ENCODE data around the gene DNHD1.

DNHD1 gene

DNA sequence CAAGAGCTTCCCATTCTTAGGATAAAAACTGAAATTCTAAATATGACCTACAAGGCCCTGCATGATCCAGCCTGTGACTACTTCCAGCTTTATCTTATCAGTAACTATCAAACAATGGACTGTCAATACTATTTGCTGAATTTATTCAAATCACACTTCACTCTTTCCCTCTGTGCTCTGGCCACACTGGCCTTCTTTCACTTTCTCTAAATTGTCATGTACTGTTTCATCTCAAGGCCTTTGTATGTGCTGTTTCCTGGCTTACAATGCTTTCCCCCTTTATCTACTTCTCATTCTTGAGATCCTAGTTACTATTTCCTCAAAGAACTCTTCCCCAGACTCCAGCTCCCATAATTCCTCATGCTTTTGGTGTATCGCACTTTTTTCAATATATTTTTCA, 10.1 kb upstream of the DNHD1 start:
- no peak for TF ChIP-seq GATA3 (IDR thresholded peaks at IDR 0.05; ENCODE audit: low read depth, low read length)
- TF ChIP-seq GATA2 (IDR thresholded peaks at IDR 0.05; ENCODE audit: low read depth, low read length): no peak

DNA sequence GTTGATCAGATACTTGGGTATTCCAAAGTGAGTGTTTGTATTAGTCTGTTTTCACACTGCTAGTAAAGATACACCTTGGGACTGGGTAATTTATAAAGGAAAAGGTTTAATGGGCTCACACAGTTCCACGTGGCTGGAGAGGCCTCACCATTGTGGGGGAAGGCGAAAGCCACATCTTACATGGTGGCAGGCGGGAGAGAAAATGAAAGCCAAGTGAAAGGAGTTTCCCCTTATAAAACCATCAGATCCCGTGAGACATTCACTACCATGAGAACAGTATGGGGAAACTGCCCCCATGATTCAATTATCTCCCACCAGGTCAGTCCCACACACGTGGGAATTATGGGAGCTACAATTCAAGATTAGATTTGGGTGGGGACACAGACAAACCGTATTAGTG, 8.7 kb upstream of the DNHD1 start:
- TF ChIP-seq GATA2 (IDR thresholded peaks at IDR 0.05; ENCODE audit: low read depth, low read length) (no peak), GATA3 (IDR thresholded peaks at IDR 0.05; ENCODE audit: low read depth, low read length) (no peak)

DNA sequence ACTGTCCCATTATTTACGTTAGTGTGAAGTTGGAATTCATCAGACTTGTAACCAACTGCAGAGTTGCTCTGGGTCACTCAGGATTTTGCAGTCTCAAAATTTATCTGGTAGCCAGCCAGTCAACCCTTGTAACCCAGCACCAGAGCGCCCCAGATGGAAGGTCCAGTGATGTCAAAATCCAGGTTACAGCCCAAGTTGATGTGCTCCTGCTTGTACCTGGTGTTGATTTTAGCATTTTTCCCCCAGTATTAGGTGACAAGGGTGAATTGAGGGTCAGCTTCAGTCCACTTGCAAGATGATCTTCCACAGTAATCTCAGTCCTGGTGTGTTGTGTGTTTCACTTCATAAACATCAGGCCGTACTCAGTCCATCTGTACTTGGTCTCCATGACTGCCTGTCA, 8.3 kb upstream of the DNHD1 start:
- TF ChIP-seq GATA2 (IDR thresholded peaks at IDR 0.05; ENCODE audit: low read depth, low read length) (no peak), GATA3 (IDR thresholded peaks at IDR 0.05; ENCODE audit: low read depth, low read length) (no peak)

DNA sequence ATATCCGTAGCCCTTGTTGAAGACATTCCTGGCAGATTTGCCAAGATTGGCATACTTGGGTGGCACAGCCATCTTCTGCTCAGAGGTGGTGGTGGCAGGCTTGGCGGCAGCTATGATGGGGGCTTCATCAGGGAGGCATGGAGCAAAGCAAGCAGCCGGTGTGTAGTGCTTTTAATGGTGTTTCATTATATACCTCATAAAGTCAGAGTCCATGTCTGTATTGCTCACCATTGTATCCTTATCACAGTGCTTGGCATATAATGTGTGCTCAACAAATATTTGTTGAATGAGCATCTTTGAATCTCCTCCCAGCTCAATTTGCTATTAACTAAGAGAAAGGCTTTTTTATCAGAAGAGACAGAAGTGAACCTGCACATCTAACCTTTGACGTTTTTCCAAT, 7.8 kb upstream of the DNHD1 start:
- TF ChIP-seq GATA3 (IDR thresholded peaks at IDR 0.05; ENCODE audit: low read depth, low read length): no peak
- no peak for TF ChIP-seq GATA2 (IDR thresholded peaks at IDR 0.05; ENCODE audit: low read depth, low read length)

DNA sequence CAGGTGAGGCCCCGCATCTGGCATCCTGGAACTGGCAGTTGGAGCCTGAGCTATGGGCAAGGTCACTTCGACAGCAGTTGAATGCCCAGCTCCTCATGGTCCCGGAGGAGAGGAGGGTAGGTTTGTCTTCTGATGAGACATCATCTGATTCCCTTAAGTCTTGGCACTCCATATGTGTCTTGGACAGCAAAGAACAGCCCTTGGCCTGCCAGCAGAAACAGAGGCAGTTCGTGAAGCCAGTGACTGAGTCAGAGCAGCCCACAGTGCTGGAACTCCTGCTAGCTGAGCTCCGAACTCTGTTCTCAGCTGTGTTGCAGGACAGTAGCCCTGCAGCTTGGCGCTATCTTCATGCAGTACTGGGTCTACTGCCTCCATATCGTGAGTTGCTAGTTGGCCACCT, 1.0 kb downstream of the DNHD1 start:
- no peak for TF ChIP-seq GATA3 (IDR thresholded peaks at IDR 0.05; ENCODE audit: low read depth, low read length)
- no peak for TF ChIP-seq GATA2 (IDR thresholded peaks at IDR 0.05; ENCODE audit: low read depth, low read length)

DNA sequence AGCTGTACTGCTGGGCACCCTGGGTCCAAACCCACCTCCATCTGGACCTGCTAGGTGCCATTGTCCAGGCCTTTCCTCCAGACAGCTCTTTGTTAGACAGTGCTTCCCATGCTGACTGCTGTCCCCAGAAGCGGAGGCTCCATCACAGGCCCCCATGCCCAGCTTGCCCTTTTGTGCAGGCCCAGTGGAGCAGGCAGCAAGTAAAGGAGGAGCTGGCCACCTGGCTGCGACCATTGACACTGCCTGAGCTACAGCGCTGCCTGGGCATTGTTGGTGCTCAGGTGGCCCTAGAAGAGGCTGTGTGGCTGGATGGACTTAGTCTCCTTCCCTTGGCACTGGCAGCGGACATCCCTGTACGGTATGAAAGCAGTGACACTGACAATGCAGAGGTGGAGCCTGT, 1.5 kb downstream of the DNHD1 start:
- TF ChIP-seq GATA2 (IDR thresholded peaks at IDR 0.05; ENCODE audit: low read depth, low read length) (no peak), GATA3 (IDR thresholded peaks at IDR 0.05; ENCODE audit: low read depth, low read length) (no peak)

DNA sequence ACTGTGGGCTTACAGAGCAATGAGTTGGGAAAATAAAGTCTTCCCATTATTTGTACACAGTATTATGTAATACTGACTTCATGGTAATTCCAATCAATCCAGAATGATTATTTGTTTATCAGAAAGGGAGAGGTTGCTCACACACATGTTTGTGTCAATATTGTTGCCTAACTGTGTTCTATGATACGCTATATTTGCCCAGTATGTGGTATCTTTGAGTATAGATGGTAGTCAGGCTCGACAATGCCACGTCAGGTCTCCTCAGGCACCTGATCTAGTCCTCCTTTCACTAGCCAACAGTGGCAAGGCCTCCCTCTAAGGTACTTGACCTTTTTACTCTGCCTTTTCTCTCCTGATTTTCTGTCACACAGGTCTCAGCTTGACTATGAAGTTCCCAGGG, 5.3 kb downstream of the DNHD1 start:
- no peak for TF ChIP-seq GATA2 (IDR thresholded peaks at IDR 0.05; ENCODE audit: low read depth, low read length)
- TF ChIP-seq GATA3 (IDR thresholded peaks at IDR 0.05; ENCODE audit: low read depth, low read length): no peak

DNA sequence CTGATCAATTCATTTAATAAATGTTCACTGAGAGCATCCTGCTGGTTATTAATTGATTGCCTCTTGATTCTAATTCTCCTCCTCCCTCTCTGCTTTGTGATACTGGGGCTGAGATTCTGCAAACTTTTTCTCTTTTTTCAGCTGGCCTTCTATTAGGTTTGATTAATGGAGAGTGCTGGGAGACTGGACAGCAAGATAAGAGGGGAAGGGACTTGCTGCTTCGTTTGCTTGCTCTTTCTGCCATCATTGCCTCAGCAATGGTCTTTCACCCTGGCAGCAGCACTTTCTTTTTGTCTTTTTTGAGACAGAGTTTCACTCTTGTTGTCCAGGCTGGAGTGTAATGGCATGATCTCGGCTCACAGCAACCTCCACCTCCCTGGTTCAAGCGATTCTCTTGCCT, 7.1 kb downstream of the DNHD1 start:
- TF ChIP-seq GATA2 (IDR thresholded peaks at IDR 0.05; ENCODE audit: low read depth, low read length) (no peak), GATA3 (IDR thresholded peaks at IDR 0.05; ENCODE audit: low read depth, low read length) (no peak)

DNA sequence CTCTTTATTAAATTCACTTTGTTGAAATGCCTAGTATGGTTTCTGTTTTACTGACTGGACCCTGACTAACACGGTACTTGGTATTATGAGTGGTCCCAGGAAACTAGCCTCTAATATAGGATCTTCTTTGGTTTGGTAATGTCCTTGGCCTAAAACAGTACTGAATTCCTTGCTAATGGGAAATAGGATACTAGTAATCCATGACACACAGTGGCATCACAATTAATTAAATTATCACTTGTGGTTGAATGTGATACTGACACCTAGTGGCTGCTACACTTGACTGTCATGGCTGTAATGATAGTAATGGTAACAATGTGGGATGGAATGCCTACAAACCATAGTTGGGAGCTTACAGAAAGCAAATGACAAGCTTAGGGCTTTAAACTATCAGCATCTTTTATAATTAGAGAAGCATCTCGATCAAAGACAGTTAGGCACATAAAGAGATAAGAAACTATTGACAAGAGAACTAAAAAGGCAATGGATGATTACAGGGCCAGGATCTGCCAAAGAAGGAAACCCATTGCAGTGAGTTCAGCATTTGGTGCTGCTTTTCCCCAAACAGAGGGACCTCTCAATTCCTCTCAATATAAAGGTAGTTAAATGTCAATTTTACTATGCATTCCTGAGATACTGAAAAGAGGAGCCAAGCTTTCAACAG, 8.6 kb downstream of the DNHD1 start:
- TF ChIP-seq GATA2 (IDR thresholded peaks at IDR 0.05; ENCODE audit: low read depth, low read length): no peak
- no peak for TF ChIP-seq GATA3 (IDR thresholded peaks at IDR 0.05; ENCODE audit: low read depth, low read length)

DNA sequence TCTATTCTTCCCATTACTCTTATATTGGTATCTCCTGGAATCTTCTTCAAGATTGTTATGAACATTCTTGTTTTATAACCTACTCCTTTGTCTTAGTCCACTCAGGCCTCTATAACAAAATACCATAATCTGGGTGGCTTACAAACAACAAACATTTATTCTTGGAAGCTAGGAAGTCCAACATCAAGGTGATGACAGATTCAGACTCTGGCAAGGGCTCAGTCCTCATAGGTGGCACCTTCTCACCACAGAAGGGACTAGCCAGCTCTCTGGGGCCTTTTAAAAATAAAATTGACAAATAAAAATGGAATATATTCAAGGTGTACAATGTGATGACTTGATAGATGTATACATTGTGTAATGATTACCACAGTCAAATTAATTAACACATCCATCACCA, 19.8 kb downstream of the DNHD1 start:
- TF ChIP-seq GATA3 (IDR thresholded peaks at IDR 0.05; ENCODE audit: low read depth, low read length) (no peak), GATA2 (IDR thresholded peaks at IDR 0.05; ENCODE audit: low read depth, low read length) (no peak)

DNA sequence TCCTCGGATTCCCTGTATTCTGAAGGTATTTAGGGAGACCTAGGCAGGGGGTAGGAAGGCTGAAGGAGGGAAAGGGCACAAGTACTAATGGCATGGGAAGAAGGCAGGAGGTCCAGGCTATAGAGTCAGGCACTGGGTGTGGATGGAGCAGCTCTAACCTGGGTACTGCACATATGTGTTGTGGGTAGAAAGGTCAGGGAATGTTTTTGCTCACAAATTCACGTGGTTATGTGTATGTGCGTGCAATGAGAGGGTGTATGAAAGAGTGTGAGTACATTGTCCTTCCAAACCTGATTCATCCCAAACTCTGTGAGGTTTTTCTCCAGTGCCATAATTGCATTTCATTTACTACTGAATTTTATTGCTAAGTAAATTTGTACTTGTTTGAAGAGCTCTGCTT, 23.2 kb downstream of the DNHD1 start:
- TF ChIP-seq GATA3 (IDR thresholded peaks at IDR 0.05; ENCODE audit: low read depth, low read length) (no peak), GATA2 (IDR thresholded peaks at IDR 0.05; ENCODE audit: low read depth, low read length) (no peak)

DNA sequence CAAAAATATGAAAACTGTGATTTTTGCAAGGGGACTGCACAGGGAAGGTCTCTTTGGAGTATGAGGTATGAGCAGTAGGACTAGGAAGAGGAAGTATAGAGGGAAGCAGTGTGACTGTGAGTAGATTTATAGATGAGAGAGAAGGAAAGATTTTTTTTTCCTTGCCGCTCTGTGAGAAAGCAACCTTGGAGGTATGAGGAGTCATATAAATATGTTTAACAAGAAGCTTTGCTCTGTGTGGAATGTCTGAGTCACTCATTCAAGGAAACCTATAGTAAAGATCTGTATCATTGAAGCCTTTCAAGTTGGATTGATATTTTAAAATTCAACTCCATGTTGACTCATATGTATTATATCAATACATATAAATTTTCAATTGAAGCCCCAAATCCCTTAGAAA, 26.2 kb downstream of the DNHD1 start:
- TF ChIP-seq GATA2 (IDR thresholded peaks at IDR 0.05; ENCODE audit: low read depth, low read length): no peak
- no peak for TF ChIP-seq GATA3 (IDR thresholded peaks at IDR 0.05; ENCODE audit: low read depth, low read length)

DNA sequence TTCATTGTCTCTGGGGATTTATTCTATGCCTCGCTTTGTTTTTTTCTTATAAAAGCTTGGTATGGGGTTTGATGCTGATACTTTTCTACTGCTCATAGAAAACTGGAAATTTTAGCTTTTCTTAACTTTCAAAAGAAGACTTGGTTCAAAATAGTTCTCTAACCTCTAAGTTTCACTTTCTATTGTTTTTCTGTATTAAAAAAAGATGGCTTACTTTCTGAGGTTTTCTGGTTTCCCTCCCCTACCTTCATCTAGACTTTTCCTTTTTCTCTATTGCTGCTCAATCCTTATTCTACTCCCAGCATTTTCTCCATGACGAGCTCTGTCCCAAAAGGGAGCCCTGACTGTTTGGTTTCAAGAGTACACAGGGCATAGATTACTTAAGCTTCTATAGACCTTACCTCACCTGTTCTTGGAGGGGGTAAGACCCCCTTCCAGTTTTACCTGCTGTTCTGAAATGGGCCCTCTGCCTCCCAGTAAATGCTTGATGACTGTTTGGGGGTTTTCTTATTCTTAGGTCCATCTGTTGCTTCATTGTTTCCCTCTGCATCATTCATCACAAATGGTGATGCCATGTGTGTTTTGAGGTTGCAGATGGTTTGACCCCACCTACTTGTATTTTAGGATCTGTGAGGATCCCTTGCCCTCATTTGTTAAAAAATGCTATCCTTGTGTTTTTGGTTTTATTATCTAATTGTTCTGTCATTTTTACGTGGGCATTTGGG, 29.5 kb downstream of the DNHD1 start:
- TF ChIP-seq GATA3 (IDR thresholded peaks at IDR 0.05; ENCODE audit: low read depth, low read length): no peak

DNA sequence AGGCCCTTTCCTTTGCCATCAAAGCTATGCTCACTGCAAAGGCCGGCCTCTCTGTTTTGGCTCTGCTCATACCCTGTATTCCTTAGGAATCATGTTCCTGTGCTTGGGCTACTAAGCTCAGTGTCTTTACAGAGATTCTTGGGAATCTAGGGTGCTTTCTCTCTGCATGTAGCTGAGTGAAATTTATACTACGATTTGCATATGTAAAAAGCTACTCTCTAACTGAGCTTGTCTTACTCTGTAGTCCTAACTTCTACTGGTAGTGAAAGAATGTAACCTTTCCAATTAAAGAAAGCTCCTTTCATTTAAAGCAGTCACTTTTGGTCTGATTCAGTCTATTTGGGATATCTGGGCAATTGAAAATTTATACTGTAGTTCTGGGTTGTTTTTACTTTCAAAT, 32.2 kb downstream of the DNHD1 start:
- TF ChIP-seq GATA3 (IDR thresholded peaks at IDR 0.05; ENCODE audit: low read depth, low read length): no peak
- no peak for TF ChIP-seq GATA2 (IDR thresholded peaks at IDR 0.05; ENCODE audit: low read depth, low read length)

DNA sequence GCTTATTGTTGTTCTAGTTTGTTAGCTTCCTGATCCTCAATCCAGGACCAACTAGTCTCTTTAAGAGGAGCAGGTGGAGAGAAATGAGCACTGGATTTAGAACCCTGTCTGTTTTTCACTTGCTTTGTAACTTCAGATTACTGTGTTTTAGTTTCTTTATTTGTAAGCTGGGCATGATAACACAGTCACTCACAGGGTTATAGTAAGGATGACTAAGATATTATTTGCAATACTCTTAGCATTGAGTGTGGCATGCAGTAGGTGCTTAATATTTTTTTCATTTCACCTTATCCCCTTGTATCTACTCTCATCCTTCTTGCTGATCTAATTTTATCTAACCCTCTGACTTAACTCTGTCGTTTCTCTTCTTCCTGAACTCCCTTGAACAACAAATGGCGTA, 33.8 kb downstream of the DNHD1 start:
- TF ChIP-seq GATA3 (IDR thresholded peaks at IDR 0.05; ENCODE audit: low read depth, low read length) (no peak), GATA2 (IDR thresholded peaks at IDR 0.05; ENCODE audit: low read depth, low read length) (no peak)
